GM21515 (cell line): ENCODE results near the gene PEAK1.

Experiments used
- ATAC-seq: cut with Tn5 transposase; IDR thresholded peaks from one replicate; pipeline ENCODE4 v1.9.1; 2021; ENCODE audit not compliant: unreplicated experiment

The PEAK1 gene

GRCh38 chr15:77402740-77403379 lies 17.0 kb downstream of the PEAK1 start:
- ATAC-seq: no peak

GRCh38 chr15:77400258-77400657 lies 19.6 kb downstream of the PEAK1 start:
- ATAC-seq: no peak

GRCh38 chr15:77398927-77399326 lies 21.0 kb downstream of the PEAK1 start:
- no peak for ATAC-seq

GRCh38 chr15:77396692-77397091 lies 23.2 kb downstream of the PEAK1 start:
- no peak for ATAC-seq

GRCh38 chr15:77395013-77395774 lies 24.7 kb downstream of the PEAK1 start:
- ATAC-seq: no peak

GRCh38 chr15:77393471-77393840 lies 26.4 kb downstream of the PEAK1 start:
- ATAC-seq: no peak

- no peak for ATAC-seq
Measured at GRCh38 chr15:77392762-77393470, 27.0 kb downstream of the PEAK1 start.

GRCh38 chr15:77391372-77391951 lies 28.4 kb downstream of the PEAK1 start:
- no peak for ATAC-seq

GRCh38 chr15:77387365-77388105 lies 32.4 kb downstream of the PEAK1 start:
- no peak for ATAC-seq

- no peak for ATAC-seq
Measured at GRCh38 chr15:77386626-77387025, 33.3 kb downstream of the PEAK1 start.

- ATAC-seq: no peak
Measured at GRCh38 chr15:77384589-77385359, 35.1 kb downstream of the PEAK1 start.

- no peak for ATAC-seq
Measured at GRCh38 chr15:77384086-77384485, 35.8 kb downstream of the PEAK1 start.

GRCh38 chr15:77380033-77380432 lies 39.9 kb downstream of the PEAK1 start:
- no peak for ATAC-seq

- no peak for ATAC-seq
Measured at GRCh38 chr15:77376770-77377169, 43.1 kb downstream of the PEAK1 start.

GRCh38 chr15:77375133-77375532 lies 44.8 kb downstream of the PEAK1 start:
- no peak for ATAC-seq

GRCh38 chr15:77373441-77373840 lies 46.5 kb downstream of the PEAK1 start:
- ATAC-seq: no peak

GRCh38 chr15:77371850-77372563 lies 47.9 kb downstream of the PEAK1 start:
- ATAC-seq: no peak

GRCh38 chr15:77370580-77370979 lies 49.3 kb downstream of the PEAK1 start:
- no peak for ATAC-seq

GRCh38 chr15:77369168-77369567 lies 50.7 kb downstream of the PEAK1 start:
- no peak for ATAC-seq

- ATAC-seq: no peak
Measured at GRCh38 chr15:77367631-77368030, 52.3 kb downstream of the PEAK1 start.
